ENCODE data around the gene SNX11.

GRCh38 chr17:48155889-48156611 is 48.5 kb downstream of the SNX11 start:
- TF ChIP-seq POLR2A (IDR thresholded peaks at IDR 0.05) (no peak), POLR2AphosphoS5 (IDR thresholded peaks at IDR 0.05) (no peak), CTCF (IDR thresholded peaks at IDR 0.05) (no peak)
